Stimulated activated CD8-positive, alpha-beta memory T cell treated with anti-CD3 and anti-CD28 coated beads, Interleukin-15, amount 100 ng/mL, for 4 hours (primary cell): ENCODE results near the gene CEP164.

Experiments used
- DNase-seq, 2 donors: peaks; one replicate each; pipeline ENCODE4 v3.0.0-alpha.2; 2020; ENCODE audit warnings: low read depth in 2 of 2

The CEP164 gene

GRCh38 chr11:117327567-117328374 is at the start of gene CEP164:
Gene CEP164, plus strand, starts transcription at chr11:117327854. Its CDS starts 10,733 bp downstream, at chr11:117338587.
- DNase-seq: peak; percentile 88 to 93

GRCh38 chr11:117278347-117278746 is 49.3 kb upstream of the CEP164 start:
- no peak for DNase-seq

- DNase-seq: no peak
These were observed 47.8 kb upstream of the CEP164 start for GRCh38 chr11:117279711-117280376.

- no peak for DNase-seq
These were observed 46.5 kb upstream of the CEP164 start for GRCh38 chr11:117281159-117281558.

- no peak for DNase-seq
These were observed 45.8 kb upstream of the CEP164 start for GRCh38 chr11:117281869-117282268.

GRCh38 chr11:117282956-117283355 is 44.7 kb upstream of the CEP164 start:
- DNase-seq: no peak

- no peak for DNase-seq
These were observed 43.6 kb upstream of the CEP164 start for GRCh38 chr11:117284053-117284452.

- DNase-seq: no peak
These were observed 41.1 kb upstream of the CEP164 start for GRCh38 chr11:117286588-117286987.

- DNase-seq: no peak
These were observed 40.0 kb upstream of the CEP164 start for GRCh38 chr11:117287668-117288067.

GRCh38 chr11:117289795-117290194 is 37.9 kb upstream of the CEP164 start:
- DNase-seq: no peak

- no peak for DNase-seq
These were observed 36.8 kb upstream of the CEP164 start, which contains the start of gene BACE1-AS for GRCh38 chr11:117290809-117291396. Gene BACE1-AS, plus strand, starts transcription at chr11:117291346.

GRCh38 chr11:117292616-117293015 is 35.0 kb upstream of the CEP164 start:
- DNase-seq: no peak

GRCh38 chr11:117295438-117296137 is 32.1 kb upstream of the CEP164 start:
- DNase-seq: no peak

GRCh38 chr11:117296881-117297280 is 30.8 kb upstream of the CEP164 start:
- no peak for DNase-seq

- DNase-seq: no peak
These were observed 29.5 kb upstream of the CEP164 start for GRCh38 chr11:117298195-117298594.

GRCh38 chr11:117299351-117300282 is 28.0 kb upstream of the CEP164 start:
- DNase-seq: no peak

- DNase-seq: no peak
These were observed 27.4 kb upstream of the CEP164 start for GRCh38 chr11:117300283-117300663.

GRCh38 chr11:117300773-117301172 is 26.9 kb upstream of the CEP164 start:
- no peak for DNase-seq

GRCh38 chr11:117302228-117302627 is 25.4 kb upstream of the CEP164 start:
- no peak for DNase-seq

GRCh38 chr11:117303101-117303500 is 24.6 kb upstream of the CEP164 start:
- DNase-seq: no peak
